ENCODE measurements around the gene MBOAT1. TPM values are rescaled to one million over a fixed set of nuclear protein-coding genes. Genes with fewer than 3 reads are reported as not detected.
A peak's percentile ranks its signal among the peaks of the same experiment; 100 is the strongest.

Gene MBOAT1
- total RNA-seq, 4 donors from 2014 or later, result 0.61 to 1.8 (median 1.1) TPM

DNA sequence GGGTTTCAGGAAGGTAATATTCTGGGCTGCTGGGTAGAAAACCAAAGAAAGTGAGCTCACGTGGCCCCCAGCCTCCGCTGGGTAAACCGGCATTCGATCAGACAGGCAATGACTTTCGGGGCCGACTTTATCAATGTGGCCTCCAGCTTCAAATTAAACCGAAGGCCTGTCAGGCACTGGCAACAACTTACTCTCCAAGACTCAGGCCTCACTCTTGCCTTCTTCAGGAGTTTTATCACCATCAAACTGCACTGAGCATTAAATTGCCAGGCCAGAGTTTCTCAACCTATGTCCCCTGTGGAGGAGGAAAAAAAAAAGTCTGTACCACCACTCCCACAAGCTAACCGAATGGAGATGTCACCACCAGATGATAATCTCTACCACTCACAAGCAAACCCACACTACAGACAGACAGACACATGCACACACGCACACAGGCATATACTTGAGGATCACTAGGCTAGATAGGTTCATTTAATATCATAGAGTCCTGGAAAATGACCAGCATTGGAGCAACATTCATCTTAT lies 1.1 kb upstream of the MBOAT1 start:
- H3K9me3 ChIP-seq, result no peaks in the 10 kb centered on the region
- intact Hi-C loops (cut with DNase I; ENCODE audit: low total_unique reads) (loop anchor here (5.0 to 10.0 kb wide), 2 partner anchors 46 to 89 kb away; no protein-coding TSS in a partner anchor), in situ Hi-C loops (cut with MboI; ENCODE audit: low sequenced_read_pairs in 4 of 4) (no loop called here)
- peaks cover 8% of the 10 kb centered on the region in 2 donors for H3K4me1 ChIP-seq
- TF ChIP-seq CTCF (IDR thresholded peaks at IDR 0.05 in 4 of 5, conservative IDR thresholded peaks at IDR 0.05 in 1 of 5) (no peak), POLR2A (IDR thresholded peaks at IDR 0.05) (no peak)
- H3K27ac ChIP-seq, result peak overlapping the region; percentile 72 to 81 (median 74)
- H3K4me3 ChIP-seq, result peak overlapping the region; percentile 64 to 77 (median 71)
- no peaks in the 10 kb centered on the region for H3K27me3 ChIP-seq
- ATAC-seq, result no peak
- DNase-seq, result no peak
- H3K36me3 ChIP-seq, result no peaks in the 10 kb centered on the region

DNA sequence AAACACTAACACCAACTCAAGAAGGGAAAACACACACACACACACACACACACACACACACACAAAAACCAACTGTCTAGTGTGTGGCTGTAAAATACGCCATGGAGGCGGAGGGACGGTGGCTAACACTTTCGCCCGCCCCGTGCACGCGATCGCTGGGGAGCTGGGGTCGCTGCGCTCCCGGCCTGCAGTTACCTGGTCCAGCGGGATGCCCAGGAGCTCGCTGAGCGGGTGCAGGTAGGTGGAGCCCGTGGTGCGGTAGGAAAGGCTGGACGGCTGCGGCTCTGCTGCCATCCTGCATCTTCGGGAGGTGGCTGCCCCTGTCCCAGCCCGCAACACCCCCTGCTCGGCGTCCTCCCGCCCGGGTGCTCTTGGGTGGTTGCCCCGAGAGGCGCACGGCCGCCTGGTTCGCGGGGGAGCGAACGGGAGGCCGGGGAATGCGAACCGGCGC lies 303 bp downstream of the MBOAT1 start:
- no peak for TF ChIP-seq POLR2A (IDR thresholded peaks at IDR 0.05)
- TF ChIP-seq CTCF (IDR thresholded peaks at IDR 0.05 in 4 of 5, conservative IDR thresholded peaks at IDR 0.05 in 1 of 5), result no peak
- H3K4me3 ChIP-seq, result peak overlapping the region; percentile 64 to 77 (median 71)
- no peaks in the 10 kb centered on the region for H3K27me3 ChIP-seq
- H3K36me3 ChIP-seq, result no peaks in the 10 kb centered on the region
- peak overlapping the region; percentile 72 to 81 (median 74) for H3K27ac ChIP-seq
- H3K9me3 ChIP-seq, result no peaks in the 10 kb centered on the region
- DNase-seq (no peak), ATAC-seq (peak; percentile 40 to 45)
- intact Hi-C loops (cut with DNase I; ENCODE audit: low total_unique reads), result loop anchor here (5.0 to 10.0 kb wide), 2 partner anchors 45 to 87 kb away; no protein-coding TSS in a partner anchor
- peaks cover 8% of the 10 kb centered on the region in 2 donors for H3K4me1 ChIP-seq
- in situ Hi-C loops (cut with MboI; ENCODE audit: low sequenced_read_pairs in 4 of 4), result no loop called here

GRCh38 chr6:20211037-20211940 lies 980 bp downstream of the MBOAT1 start:
- Histone ChIP-seq H3K4me1 (peaks cover 8% of the 10 kb centered on the region in 2 donors), H3K4me3 (peak overlapping the region; percentile 64 to 77 (median 71)), H3K9me3 (no peaks in the 10 kb centered on the region), H3K36me3 (no peaks in the 10 kb centered on the region), H3K27me3 (no peaks in the 10 kb centered on the region), H3K27ac (peak overlapping the region; percentile 72 to 81 (median 74))
- intact Hi-C loops (cut with DNase I; ENCODE audit: low total_unique reads), result loop anchor here (5.0 to 10.0 kb wide), 2 partner anchors 44 to 86 kb away; no protein-coding TSS in a partner anchor
- DNase-seq (no peak), ATAC-seq (no peak)
- TF ChIP-seq POLR2A (IDR thresholded peaks at IDR 0.05), result no peak
- in situ Hi-C loops (cut with MboI; ENCODE audit: low sequenced_read_pairs in 4 of 4), result no loop called here

GRCh38 chr6:20210158-20210557 lies 2.1 kb downstream of the MBOAT1 start:
- no peak for ATAC-seq
- TF ChIP-seq POLR2A (IDR thresholded peaks at IDR 0.05) (no peak), CTCF (IDR thresholded peaks at IDR 0.05 in 4 of 5, conservative IDR thresholded peaks at IDR 0.05 in 1 of 5) (no peak)
- peaks cover 8% of the 10 kb centered on the region in 2 donors for H3K4me1 ChIP-seq

More at GRCh38 chr6:20210158-20210557, 2.1 kb downstream of the MBOAT1 start:
- no peaks in the 10 kb centered on the region for H3K36me3 ChIP-seq
- no peaks in the 10 kb centered on the region for H3K9me3 ChIP-seq
- in situ Hi-C loops (cut with MboI; ENCODE audit: low sequenced_read_pairs in 4 of 4), result no loop called here
- intact Hi-C loops (cut with DNase I; ENCODE audit: low total_unique reads), result loop anchor here (5.0 to 10.0 kb wide), 2 partner anchors 43 to 85 kb away; no protein-coding TSS in a partner anchor
- H3K27me3 ChIP-seq, result no peaks in the 10 kb centered on the region
- no peak for DNase-seq
- H3K4me3 ChIP-seq, result no peak overlapping the region
- H3K27ac ChIP-seq, result no peak overlapping the region

Measured in gastrocnemius medialis (tissue), 4 donors.